Measurements from ENCODE around the gene CNR2.

CNR2 gene

GRCh38 chr1:23895993-23896392 is 17.2 kb downstream of the CNR2 start:
- no peak for TF ChIP-seq ZNF384 (IDR thresholded peaks at IDR 0.05)
- TF ChIP-seq SUZ12 (IDR thresholded peaks at IDR 0.05) = no peak
- ChIA-PET POLR2A (no interaction called here), CTCF (interaction anchor here (1.1 kb wide), 1 partner anchor 303 kb away, joined by 3 read pairs; no protein-coding TSS in a partner anchor)
- no peak for DNase-seq (ENCODE audit: extremely low spot score)

DNA sequence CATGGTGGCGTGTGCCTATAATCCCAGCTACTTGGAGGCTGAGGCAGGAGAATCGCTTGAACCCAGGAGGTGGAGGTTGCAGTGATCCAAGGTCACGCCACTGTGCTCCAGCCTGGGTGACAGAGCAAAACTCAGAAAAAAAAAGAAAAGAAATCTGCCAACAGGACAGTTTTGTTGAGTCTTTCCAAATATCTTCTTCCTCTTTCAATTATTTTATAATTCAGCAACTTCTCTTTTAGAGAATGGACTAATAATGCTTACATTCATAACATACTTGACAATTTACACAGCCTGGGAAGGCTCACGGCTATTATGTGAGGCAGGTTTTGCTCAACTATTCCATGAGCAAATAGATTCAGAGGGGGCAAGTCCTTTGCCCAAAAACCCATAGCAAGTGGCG is 18.1 kb downstream of the CNR2 start:
- no peak for DNase-seq (ENCODE audit: extremely low spot score)
- TF ChIP-seq CTBP1 (IDR thresholded peaks at IDR 0.05; ENCODE audit: borderline replicate concordance) = no peak
- no peak for TF ChIP-seq LEF1 (IDR thresholded peaks at IDR 0.05; ENCODE audit: borderline replicate concordance)
- no peak for TF ChIP-seq SUZ12 (IDR thresholded peaks at IDR 0.05)
- TF ChIP-seq, protein P1, sequence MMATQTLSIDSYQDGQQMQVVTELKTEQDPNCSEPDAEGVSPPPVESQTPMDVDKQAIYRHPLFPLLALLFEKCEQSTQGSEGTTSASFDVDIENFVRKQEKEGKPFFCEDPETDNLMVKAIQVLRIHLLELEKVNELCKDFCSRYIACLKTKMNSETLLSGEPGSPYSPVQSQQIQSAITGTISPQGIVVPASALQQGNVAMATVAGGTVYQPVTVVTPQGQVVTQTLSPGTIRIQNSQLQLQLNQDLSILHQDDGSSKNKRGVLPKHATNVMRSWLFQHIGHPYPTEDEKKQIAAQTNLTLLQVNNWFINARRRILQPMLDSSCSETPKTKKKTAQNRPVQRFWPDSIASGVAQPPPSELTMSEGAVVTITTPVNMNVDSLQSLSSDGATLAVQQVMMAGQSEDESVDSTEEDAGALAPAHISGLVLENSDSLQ (IDR thresholded peaks at IDR 0.05) = no peak
- no peak for TF ChIP-seq BHLHE40 (IDR thresholded peaks at IDR 0.05; ENCODE audit: borderline replicate concordance)
- no peak for TF ChIP-seq HDGF (IDR thresholded peaks at IDR 0.05; ENCODE audit: borderline replicate concordance)
- TF ChIP-seq ZNF384 (IDR thresholded peaks at IDR 0.05) = no peak
- TF ChIP-seq FOXK2 (IDR thresholded peaks at IDR 0.05) = no peak
- TF ChIP-seq ELF4 (IDR thresholded peaks at IDR 0.05) = no peak
- no peak for TF ChIP-seq FOXM1 (IDR thresholded peaks at IDR 0.05; ENCODE audit: borderline replicate concordance)
- TF ChIP-seq ARNT (IDR thresholded peaks at IDR 0.05) = no peak
- no peak for TF ChIP-seq FOXA1 (IDR thresholded peaks at IDR 0.05)
- no peak for TF ChIP-seq TARDBP (IDR thresholded peaks at IDR 0.05)
- no peak for TF ChIP-seq L3MBTL2 (conservative IDR thresholded peaks at IDR 0.05)
- TF ChIP-seq NFRKB (IDR thresholded peaks at IDR 0.05) = no peak
- TF ChIP-seq SP1 (IDR thresholded peaks at IDR 0.05) = no peak
- POLR2A ChIA-PET = no interaction called here
- CTCF ChIA-PET = no interaction called here

GRCh38 chr1:23889074-23889473 is 24.1 kb downstream of the CNR2 start:
- CTCF ChIA-PET = no interaction called here
- POLR2A ChIA-PET = no interaction called here
- no peak for TF ChIP-seq SP1 (IDR thresholded peaks at IDR 0.05)
- no peak for TF ChIP-seq ARNT (IDR thresholded peaks at IDR 0.05)
- TF ChIP-seq, protein P1 (IDR thresholded peaks at IDR 0.05) = no peak
- TF ChIP-seq LEF1 (IDR thresholded peaks at IDR 0.05; ENCODE audit: borderline replicate concordance) = no peak
- no peak for TF ChIP-seq CTBP1 (IDR thresholded peaks at IDR 0.05; ENCODE audit: borderline replicate concordance)
- TF ChIP-seq SUZ12 (IDR thresholded peaks at IDR 0.05) = no peak
- DNase-seq (ENCODE audit: extremely low spot score) = no peak

DNA sequence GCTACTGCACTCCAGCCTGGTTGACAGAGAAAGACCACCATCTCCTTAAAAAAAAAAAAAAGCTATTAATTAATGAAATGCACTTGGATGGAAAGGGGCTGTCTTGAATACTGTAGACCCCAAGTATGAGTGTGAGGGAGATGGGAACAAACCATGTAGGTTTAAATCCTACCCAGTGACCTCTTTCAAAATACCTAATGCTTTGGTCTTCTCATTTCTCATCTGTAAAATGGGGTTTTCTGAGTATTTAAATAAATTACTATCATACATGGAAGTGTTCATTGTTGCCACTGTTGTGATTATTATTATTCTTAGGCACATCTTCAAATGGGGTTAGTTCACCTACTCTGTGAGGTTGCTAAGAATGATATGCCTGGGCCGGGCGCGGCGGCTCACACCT is 27.9 kb downstream of the CNR2 start:
- no peak for TF ChIP-seq TARDBP (IDR thresholded peaks at IDR 0.05)
- no peak for DNase-seq (ENCODE audit: extremely low spot score)
- ChIA-PET POLR2A (no interaction called here), CTCF (no interaction called here)

DNA sequence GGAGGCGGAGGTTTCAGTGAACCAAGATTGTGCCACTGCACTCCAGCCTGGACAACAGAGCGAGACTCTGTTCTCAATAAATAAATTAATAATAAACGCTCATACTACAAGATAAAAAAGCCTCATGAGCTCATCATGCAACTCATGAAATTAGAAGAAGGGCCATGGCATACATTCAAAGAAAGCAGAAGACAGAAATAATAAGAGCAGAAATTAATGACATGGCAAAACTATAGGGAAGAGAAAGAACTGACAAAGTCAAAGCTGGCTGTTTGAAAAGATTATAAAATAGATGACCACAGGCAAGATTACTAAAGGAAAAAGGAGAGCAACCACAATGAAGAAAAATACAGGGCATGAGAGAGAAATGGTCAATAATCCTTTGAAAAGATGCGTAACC is 30.4 kb downstream of the CNR2 start:
- DNase-seq (ENCODE audit: extremely low spot score) = no peak
- POLR2A ChIA-PET = no interaction called here
- TF ChIP-seq LEF1 (IDR thresholded peaks at IDR 0.05; ENCODE audit: borderline replicate concordance) (no peak), FOXM1 (IDR thresholded peaks at IDR 0.05; ENCODE audit: borderline replicate concordance) (no peak), ARNT (IDR thresholded peaks at IDR 0.05) (no peak), HDGF (IDR thresholded peaks at IDR 0.05; ENCODE audit: borderline replicate concordance) (no peak), ELF4 (IDR thresholded peaks at IDR 0.05) (no peak), FOXK2 (IDR thresholded peaks at IDR 0.05) (no peak), SUZ12 (IDR thresholded peaks at IDR 0.05) (no peak), TARDBP (IDR thresholded peaks at IDR 0.05) (no peak), FOXA1 (IDR thresholded peaks at IDR 0.05) (no peak), BHLHE40 (IDR thresholded peaks at IDR 0.05; ENCODE audit: borderline replicate concordance) (no peak), ZNF384 (IDR thresholded peaks at IDR 0.05) (no peak)
- TF ChIP-seq, protein P1 (IDR thresholded peaks at IDR 0.05) = no peak
- CTCF ChIA-PET = no interaction called here

GRCh38 chr1:23879809-23880208 is 33.4 kb downstream of the CNR2 start:
- TF ChIP-seq SP1 (IDR thresholded peaks at IDR 0.05) (no peak), HDGF (IDR thresholded peaks at IDR 0.05; ENCODE audit: borderline replicate concordance) (no peak), FOXM1 (IDR thresholded peaks at IDR 0.05; ENCODE audit: borderline replicate concordance) (no peak)
- POLR2A ChIA-PET = no interaction called here
- no peak for DNase-seq (ENCODE audit: extremely low spot score)
- CTCF ChIA-PET = no interaction called here

DNA sequence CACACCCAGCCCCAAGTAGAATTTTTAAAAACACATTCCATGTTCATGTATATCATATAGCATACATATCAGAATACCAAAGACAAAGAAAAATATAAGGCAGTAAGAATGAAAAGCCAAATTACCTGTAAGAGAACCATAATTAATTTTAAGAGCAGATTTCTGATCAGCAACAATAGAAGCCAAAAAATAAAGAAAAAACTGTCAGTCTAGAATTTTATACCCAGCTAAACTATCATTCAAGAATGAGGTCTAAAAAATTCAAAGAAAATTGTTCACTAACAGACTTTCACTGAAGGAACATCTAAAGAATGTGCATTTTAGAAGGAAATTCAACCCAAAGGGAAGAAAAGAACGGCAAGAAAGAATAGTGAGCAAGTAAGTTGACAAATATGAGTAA is 34.5 kb downstream of the CNR2 start:
- no peak for TF ChIP-seq ELF4 (IDR thresholded peaks at IDR 0.05)
- TF ChIP-seq SP1 (IDR thresholded peaks at IDR 0.05) = no peak
- TF ChIP-seq ZNF384 (IDR thresholded peaks at IDR 0.05) = no peak
- TF ChIP-seq L3MBTL2 (conservative IDR thresholded peaks at IDR 0.05) = no peak
- TF ChIP-seq HDGF (IDR thresholded peaks at IDR 0.05; ENCODE audit: borderline replicate concordance) = no peak
- TF ChIP-seq FOXA1 (IDR thresholded peaks at IDR 0.05) = no peak
- no peak for TF ChIP-seq NFRKB (IDR thresholded peaks at IDR 0.05)
- TF ChIP-seq TARDBP (IDR thresholded peaks at IDR 0.05) = no peak
- TF ChIP-seq FOXM1 (IDR thresholded peaks at IDR 0.05; ENCODE audit: borderline replicate concordance) = no peak
- no peak for TF ChIP-seq BHLHE40 (IDR thresholded peaks at IDR 0.05; ENCODE audit: borderline replicate concordance)
- no peak for TF ChIP-seq CTBP1 (IDR thresholded peaks at IDR 0.05; ENCODE audit: borderline replicate concordance)
- no peak for TF ChIP-seq SUZ12 (IDR thresholded peaks at IDR 0.05)
- TF ChIP-seq ARNT (IDR thresholded peaks at IDR 0.05) = no peak
- no peak for TF ChIP-seq LEF1 (IDR thresholded peaks at IDR 0.05; ENCODE audit: borderline replicate concordance)
- no peak for TF ChIP-seq FOXK2 (IDR thresholded peaks at IDR 0.05)
- TF ChIP-seq, protein P1 (IDR thresholded peaks at IDR 0.05) = no peak
- no peak for DNase-seq (ENCODE audit: extremely low spot score)
- POLR2A ChIA-PET = no interaction called here
- CTCF ChIA-PET = no interaction called here

Measured in HEK293T (cell line).